Endodermal cell (in vitro differentiated cells): Measurements from ENCODE around the gene PFAS. TPM values are rescaled to one million over a fixed set of nuclear protein-coding genes. Genes with fewer than 3 reads are reported as not detected.
A peak's percentile ranks its signal among the peaks of the same experiment; 100 is the strongest.

ENCODE experiments used
- DNase-seq: peaks from one replicate; pipeline ENCODE4 v3.0.0-alpha.2; 2017
- H3K27ac ChIP-seq: 2 replicates; pipeline ENCODE4 v1.5.1; 2013; ENCODE audit warnings: mild to moderate bottlenecking, low read depth, low read length, moderate library complexity
- H3K27me3 ChIP-seq: 2 replicates; pipeline ENCODE4 v1.6.1; 2013; ENCODE audit warnings: mild to moderate bottlenecking, low read length, moderate library complexity; ENCODE audit not compliant: insufficient read depth, control insufficient read depth, poor library complexity, severe bottlenecking
- H3K36me3 ChIP-seq: 2 replicates; pipeline ENCODE4 v1.7.0; 2013; ENCODE audit warnings: mild to moderate bottlenecking, low read length, moderate library complexity; ENCODE audit not compliant: control insufficient read depth, insufficient read depth
- H3K4me1 ChIP-seq: one replicate; pipeline ENCODE4 v1.7.0; 2013; ENCODE audit warnings: low read length; ENCODE audit not compliant: control insufficient read depth, insufficient read depth
- H3K4me3 ChIP-seq: 2 replicates; pipeline ENCODE4 v1.5.1; 2013; ENCODE audit warnings: mild to moderate bottlenecking, low read length, moderate library complexity
- H3K9ac ChIP-seq: 2 replicates; pipeline ENCODE4 v1.6.1; 2013; ENCODE audit warnings: mild to moderate bottlenecking, low read length, moderate library complexity; ENCODE audit not compliant: poor library complexity, severe bottlenecking; ENCODE audit errors: extremely low read depth
- H3K9me3 ChIP-seq: 2 replicates; pipeline ENCODE4 v1.6.1; 2013; ENCODE audit warnings: mild to moderate bottlenecking, low read length, moderate library complexity; ENCODE audit not compliant: control insufficient read depth
- H3K27ac Mint-ChIP-seq: 2 replicates; pipeline ENCODE4 v1.8.0; 2020; ENCODE audit warnings: mixed read lengths
- H3K27me3 Mint-ChIP-seq: 2 replicates; pipeline ENCODE4 v1.8.0; 2021; ENCODE audit warnings: mild to moderate bottlenecking, mixed read lengths; ENCODE audit not compliant: insufficient read depth
- H3K36me3 Mint-ChIP-seq: 2 replicates; pipeline ENCODE4 v1.8.0; 2020; ENCODE audit warnings: low read depth, mixed read lengths
- H3K4me1 Mint-ChIP-seq: 2 replicates; pipeline ENCODE4 v1.8.0; 2020; ENCODE audit warnings: mixed read lengths
- H3K4me3 Mint-ChIP-seq: 2 replicates; pipeline ENCODE4 v1.8.0; 2020; ENCODE audit warnings: mild to moderate bottlenecking, moderate library complexity, mixed read lengths
- H3K9me3 Mint-ChIP-seq: 2 replicates; pipeline ENCODE4 v1.8.0; 2020; ENCODE audit warnings: mild to moderate bottlenecking, mixed read lengths
- WGBS, 2 experiments: methylation state at CpG; one replicate each; pipeline versions ENCODE4 v1.1.5 to v1.1.7; 2013; ENCODE audit warnings: missing lambda C conversion rate in 2 of 2, mixed read lengths in 1 of 2; ENCODE audit not compliant: insufficient coverage in 1 of 2, insufficient read length in 1 of 2; 5-methylcytosine and 5-hydroxymethylcytosine counted together
- total RNA-seq, 2 donors: library from RNA; stranded (reverse); fragmentation: NEBNext Ultra II Directional in 1 of 2; extraction: Animal tissue kit (Norgen Biotek cat#: 25700) in 1 of 2; gene quantifications; 2 replicates in 1 of 2; 3 replicates in 1 of 2; pipeline ENCODE4 v1.2.1, GENCODE V29; 2021
- TF ChIP-seq, protein P1 (sequence below): fragments of 200-600 bp; sonication (generic); conservative IDR thresholded peaks from 2 replicates; pipeline ENCODE4 v1.5.0; 2021; ENCODE audit warnings: antibody characterized with exemption, mild to moderate bottlenecking

Gene PFAS
- total RNA-seq, 2 donors from 2014 or later, result 119 to 158 TPM

DNA sequence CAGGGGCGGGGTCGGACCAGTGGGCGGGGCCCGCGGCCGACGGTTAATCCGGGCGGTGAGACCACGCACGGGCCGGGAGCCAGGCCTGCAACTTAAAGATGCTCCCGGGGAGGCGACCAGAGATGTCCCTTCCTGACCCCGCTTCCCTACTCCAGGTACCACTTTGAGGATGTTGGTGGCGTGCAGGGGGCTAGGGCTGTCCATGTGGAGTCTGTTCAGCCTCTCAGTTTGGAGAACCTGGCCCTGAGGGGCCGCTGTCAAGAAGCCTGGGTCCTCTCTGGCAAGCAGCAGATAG is 40.0 kb downstream of the PFAS start:
- H3K27ac Mint-ChIP-seq, result peak overlapping the region; percentile 95
- TF ChIP-seq, protein P1, sequence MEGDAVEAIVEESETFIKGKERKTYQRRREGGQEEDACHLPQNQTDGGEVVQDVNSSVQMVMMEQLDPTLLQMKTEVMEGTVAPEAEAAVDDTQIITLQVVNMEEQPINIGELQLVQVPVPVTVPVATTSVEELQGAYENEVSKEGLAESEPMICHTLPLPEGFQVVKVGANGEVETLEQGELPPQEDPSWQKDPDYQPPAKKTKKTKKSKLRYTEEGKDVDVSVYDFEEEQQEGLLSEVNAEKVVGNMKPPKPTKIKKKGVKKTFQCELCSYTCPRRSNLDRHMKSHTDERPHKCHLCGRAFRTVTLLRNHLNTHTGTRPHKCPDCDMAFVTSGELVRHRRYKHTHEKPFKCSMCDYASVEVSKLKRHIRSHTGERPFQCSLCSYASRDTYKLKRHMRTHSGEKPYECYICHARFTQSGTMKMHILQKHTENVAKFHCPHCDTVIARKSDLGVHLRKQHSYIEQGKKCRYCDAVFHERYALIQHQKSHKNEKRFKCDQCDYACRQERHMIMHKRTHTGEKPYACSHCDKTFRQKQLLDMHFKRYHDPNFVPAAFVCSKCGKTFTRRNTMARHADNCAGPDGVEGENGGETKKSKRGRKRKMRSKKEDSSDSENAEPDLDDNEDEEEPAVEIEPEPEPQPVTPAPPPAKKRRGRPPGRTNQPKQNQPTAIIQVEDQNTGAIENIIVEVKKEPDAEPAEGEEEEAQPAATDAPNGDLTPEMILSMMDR, result no peak
- no peaks in the 10 kb centered on the region for H3K27me3 ChIP-seq
- H3K9me3 ChIP-seq, result no peaks in the 10 kb centered on the region
- peaks cover 3% of the 10 kb centered on the region for H3K4me1 ChIP-seq
- H3K27ac ChIP-seq, result no peak overlapping the region
- peak overlapping the region; percentile 88 for H3K4me3 Mint-ChIP-seq
- DNase-seq, result no peak
- H3K9ac ChIP-seq, result peak overlapping the region; percentile 72
- H3K27me3 Mint-ChIP-seq, result no peaks in the 10 kb centered on the region
- H3K4me1 Mint-ChIP-seq, result peaks cover 13% of the 10 kb centered on the region
- H3K36me3 ChIP-seq, result no peaks in the 10 kb centered on the region
- peak overlapping the region; percentile 80 for H3K4me3 ChIP-seq
- H3K36me3 Mint-ChIP-seq, result peaks cover 5% of the 10 kb centered on the region
- WGBS, 2 experiments, result 7 to 13% methylated on average over 6 to 17 of the region's 17 CpGs
- H3K9me3 Mint-ChIP-seq, result no peaks in the 10 kb centered on the region

DNA sequence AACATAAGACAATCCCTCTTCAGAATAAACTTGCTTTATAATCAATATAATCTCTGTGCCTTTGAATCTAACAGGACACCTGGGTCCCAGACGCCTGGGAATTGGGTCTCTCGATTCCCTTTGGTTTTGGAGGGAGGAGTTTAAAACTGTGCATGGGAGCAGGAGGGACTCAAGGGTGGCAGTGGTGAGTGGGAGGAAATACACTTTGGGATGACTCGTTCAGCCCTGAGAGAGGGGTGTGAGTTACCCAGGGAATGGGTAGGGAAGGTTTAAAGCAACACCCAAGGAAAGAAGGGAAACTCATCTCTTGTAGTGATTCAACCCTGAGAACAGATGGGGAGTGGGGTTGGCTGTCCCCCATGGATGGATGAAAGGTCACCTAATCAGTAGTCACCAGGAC is 41.0 kb downstream of the PFAS start:
- no peaks in the 10 kb centered on the region for H3K27me3 ChIP-seq
- Mint-ChIP-seq H3K4me3 (peak overlapping the region; percentile 88), H3K27me3 (no peaks in the 10 kb centered on the region), H3K27ac (no peak overlapping the region), H3K36me3 (peaks cover 5% of the 10 kb centered on the region), H3K4me1 (peaks cover 19% of the 10 kb centered on the region), H3K9me3 (no peaks in the 10 kb centered on the region)
- TF ChIP-seq, protein P1, result no peak
- WGBS, 2 experiments, result 59 to 89% methylated on average over 1 to 3 of the region's 3 CpGs
- no peaks in the 10 kb centered on the region for H3K36me3 ChIP-seq
- DNase-seq, result no peak
- peaks cover 10% of the 10 kb centered on the region for H3K4me1 ChIP-seq
- no peaks in the 10 kb centered on the region for H3K9me3 ChIP-seq
- H3K4me3 ChIP-seq, result no peak overlapping the region
- no peak overlapping the region for H3K9ac ChIP-seq
- no peak overlapping the region for H3K27ac ChIP-seq

DNA sequence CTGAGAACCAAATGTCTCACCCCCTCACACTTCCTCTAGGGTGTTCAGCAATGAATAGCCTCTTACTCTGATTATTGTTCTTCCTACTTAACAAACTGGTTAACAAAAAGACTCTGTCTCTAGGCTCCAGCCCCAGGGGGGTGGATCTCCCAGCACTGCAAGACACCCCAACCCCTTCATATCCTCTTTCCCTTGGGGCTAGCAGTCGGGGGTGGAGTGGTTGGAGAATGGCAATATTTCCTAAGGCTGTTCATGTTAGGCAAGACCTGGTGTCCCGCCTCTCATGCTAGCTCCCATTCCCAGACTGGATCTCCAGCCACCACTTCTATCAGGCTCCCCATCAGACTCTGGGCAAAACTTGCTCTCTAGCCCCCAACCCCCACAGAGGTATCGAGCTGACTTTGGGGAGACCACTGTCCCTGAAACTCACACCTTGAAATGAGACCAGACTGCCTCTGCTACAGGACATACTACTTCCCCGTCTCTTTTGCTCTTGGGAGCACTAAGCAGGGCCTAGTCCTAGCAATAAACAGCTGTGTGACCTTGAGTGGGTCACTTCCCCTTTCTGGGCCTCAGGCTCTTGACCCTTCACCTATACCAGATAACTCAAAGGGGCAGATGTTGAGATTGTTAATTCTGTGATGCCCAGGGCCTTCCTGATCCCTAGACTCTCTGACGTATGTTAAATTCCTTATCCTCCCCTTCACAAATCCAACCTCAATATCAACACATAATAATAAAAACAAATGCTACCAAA is 43.7 kb downstream of the PFAS start:
- H3K27ac Mint-ChIP-seq, result no peak overlapping the region
- peak; percentile 52 for DNase-seq
- H3K36me3 Mint-ChIP-seq, result peaks cover 5% of the 10 kb centered on the region
- no peaks in the 10 kb centered on the region for H3K9me3 Mint-ChIP-seq
- no peaks in the 10 kb centered on the region for H3K27me3 ChIP-seq
- H3K4me3 Mint-ChIP-seq, result no peak overlapping the region
- WGBS, 2 experiments, result 80 to 90% methylated on average over 2 to 5 of the region's 5 CpGs
- TF ChIP-seq, protein P1, result no peak
- peaks cover 6% of the 10 kb centered on the region for H3K27me3 Mint-ChIP-seq
- H3K9ac ChIP-seq, result no peak overlapping the region
- peaks cover 16% of the 10 kb centered on the region for H3K4me1 Mint-ChIP-seq
- H3K27ac ChIP-seq, result no peak overlapping the region
- no peaks in the 10 kb centered on the region for H3K36me3 ChIP-seq
- H3K4me3 ChIP-seq, result no peak overlapping the region
- no peaks in the 10 kb centered on the region for H3K9me3 ChIP-seq
- peaks cover 10% of the 10 kb centered on the region for H3K4me1 ChIP-seq
